Kidney tubule cell (primary cell): ENCODE results near the gene CHADL.

Experiments
- DNase-seq: peaks from one replicate; pipeline ENCODE4 v3.0.0-alpha.2; 2018; ENCODE audit warnings: low spot score

The CHADL gene

GRCh38 chr22:41256254-41257253 is 15.8 kb upstream of the CHADL start:
- DNase-seq, result peak; percentile 50

GRCh38 chr22:41254230-41254629 is 13.5 kb upstream of the CHADL start:
- no peak for DNase-seq

DNA sequence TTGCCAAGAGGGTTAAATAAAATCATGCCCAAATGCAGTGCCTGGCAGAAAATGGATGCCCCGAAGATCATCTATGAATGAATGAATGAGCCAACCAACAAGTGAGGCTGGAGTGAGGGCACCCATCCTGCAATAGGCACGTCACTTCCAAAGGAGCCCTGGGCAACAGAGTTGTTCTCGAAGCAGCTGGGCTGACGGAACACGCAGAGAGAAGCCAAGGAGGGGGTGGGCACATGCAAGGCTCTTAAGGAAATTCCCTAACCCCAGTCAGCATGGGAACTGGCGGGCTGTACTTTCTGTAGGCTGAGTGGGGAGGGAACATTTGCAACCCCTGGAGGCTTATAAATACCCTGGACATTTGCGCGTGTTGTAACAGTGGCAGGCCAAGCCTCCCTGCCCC is 11.6 kb upstream of the CHADL start:
- no peak for DNase-seq

DNA sequence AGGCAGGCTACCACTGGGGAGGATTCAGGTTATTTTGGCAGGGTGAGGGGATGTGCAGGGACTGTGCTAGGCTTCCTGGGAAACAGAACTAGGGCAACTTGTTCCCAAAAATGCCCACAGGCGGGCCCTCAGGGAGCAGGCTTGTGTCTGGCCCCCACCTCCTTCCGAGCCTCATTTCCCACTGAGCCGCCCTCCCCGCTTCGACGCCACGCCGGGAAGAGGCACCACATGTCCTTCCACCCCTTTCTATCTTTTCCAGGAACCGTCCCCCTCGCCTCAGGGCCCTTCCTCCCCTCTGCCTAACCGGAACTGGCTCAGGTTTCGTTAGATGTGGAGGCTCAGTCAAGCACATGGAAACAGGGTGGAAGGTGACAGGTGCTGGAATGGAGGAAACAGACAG is 9.4 kb upstream of the CHADL start:
- no peak for DNase-seq

DNA sequence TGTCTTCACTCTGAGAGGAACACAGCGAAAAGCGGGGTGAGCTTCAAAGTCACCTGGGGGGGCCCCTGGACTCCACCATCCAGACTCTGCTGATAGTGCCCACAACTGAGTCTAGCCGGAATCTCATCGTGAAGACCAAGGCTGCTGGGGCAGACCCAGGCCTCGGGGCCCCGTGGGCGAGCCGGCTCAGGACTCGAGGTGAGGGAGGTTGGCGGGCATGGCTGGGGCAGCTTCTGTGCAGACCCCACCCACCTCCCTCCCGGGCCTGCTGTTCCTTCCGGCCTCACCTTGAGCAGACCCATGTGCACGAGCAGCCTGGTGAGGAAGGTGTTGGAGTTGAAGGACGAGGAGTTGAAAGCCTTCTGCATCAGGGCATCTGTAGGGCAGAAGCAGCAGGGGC is 8.7 kb upstream of the CHADL start:
- DNase-seq, result no peak

GRCh38 chr22:41248758-41249157 is 8.0 kb upstream of the CHADL start:
- DNase-seq, result no peak

- no peak for DNase-seq
Observed at GRCh38 chr22:41248314-41248713, 7.6 kb upstream of the CHADL start.

- no peak for DNase-seq
Observed at GRCh38 chr22:41247703-41248102, 7.0 kb upstream of the CHADL start.

GRCh38 chr22:41245917-41246499 is 5.3 kb upstream of the CHADL start:
- no peak for DNase-seq

DNA sequence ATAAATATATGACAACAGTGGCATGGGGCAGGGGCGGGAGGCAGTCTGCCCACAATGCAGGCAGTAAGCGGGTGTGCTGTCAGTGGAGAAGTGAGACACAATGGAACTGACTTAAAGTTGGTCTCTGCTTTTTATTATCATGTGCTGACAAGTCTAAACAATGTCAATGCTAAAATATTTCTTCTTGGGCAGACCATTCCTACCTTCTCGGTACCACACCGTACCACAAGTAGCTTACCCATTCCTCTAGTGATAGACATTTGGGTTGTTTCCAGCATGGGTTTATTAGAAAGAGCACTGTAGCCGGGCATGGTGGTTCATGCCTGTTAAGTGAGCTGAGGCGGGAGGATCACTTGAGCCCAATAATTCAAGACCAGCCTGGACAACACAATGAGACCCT is 2.6 kb upstream of the CHADL start:
- DNase-seq, result no peak

DNA sequence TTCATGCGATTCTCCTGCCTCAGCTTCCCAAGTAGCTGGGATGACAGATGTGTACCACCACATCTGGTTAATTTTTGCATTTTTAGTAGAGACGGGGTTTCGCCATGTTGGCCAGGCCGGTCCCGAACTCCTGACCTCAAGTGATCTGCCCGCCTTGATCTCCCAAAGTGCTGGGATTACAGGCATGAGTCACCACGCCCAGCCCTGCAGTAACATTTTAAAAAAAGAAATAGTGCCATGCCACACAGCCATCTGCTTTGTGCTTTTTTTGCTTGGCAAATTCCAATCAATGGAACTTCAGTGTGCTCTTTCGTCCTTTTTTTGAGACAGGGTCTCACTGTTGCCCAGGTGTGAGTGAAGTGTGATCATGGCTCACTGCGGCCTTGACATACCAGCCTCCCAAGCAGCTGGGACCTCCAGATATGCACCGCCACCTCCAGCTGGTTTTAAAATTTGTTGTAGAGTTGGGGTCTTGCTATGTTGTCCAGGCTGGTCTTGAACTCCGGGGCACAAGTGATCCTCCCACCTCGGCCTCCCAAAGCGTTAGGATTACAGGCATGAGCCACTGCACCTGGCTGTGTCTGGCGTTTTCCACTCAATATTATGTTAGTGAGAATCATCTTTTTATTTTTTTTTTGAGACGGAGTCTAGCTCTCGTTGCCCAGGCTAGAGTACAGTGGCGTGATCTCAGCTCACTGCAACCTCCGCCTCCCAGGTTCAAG is 1.8 kb upstream of the CHADL start:
- no peak for DNase-seq

DNA sequence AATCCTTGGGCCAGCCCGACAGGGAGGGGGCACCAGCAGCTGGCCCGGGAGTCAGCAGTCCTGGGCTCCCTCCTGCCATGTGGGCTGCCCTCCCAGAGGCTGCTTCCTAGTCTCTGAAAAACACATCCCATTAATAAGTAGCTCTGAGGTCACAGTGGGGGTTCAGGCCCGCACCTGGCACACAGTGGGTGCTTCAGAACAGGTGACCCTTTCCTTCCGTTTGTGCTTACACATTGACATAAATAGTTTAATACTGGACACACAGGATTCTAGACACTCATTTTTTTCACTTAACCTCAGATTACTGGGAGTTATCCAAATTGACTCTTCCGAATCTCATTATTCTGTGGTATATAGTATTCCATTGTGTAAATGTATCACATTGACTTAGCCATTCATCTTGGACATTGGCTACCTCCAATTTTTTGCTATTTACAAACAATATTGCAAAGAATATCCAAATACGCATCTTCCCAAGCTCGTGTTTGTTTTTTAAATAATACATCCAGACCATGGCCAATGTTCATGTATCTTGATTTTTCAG is 474 bp upstream of the CHADL start:
- no peak for DNase-seq

GRCh38 chr22:41239443-41240128 is 1.1 kb downstream of the CHADL start:
- DNase-seq, result no peak

DNA sequence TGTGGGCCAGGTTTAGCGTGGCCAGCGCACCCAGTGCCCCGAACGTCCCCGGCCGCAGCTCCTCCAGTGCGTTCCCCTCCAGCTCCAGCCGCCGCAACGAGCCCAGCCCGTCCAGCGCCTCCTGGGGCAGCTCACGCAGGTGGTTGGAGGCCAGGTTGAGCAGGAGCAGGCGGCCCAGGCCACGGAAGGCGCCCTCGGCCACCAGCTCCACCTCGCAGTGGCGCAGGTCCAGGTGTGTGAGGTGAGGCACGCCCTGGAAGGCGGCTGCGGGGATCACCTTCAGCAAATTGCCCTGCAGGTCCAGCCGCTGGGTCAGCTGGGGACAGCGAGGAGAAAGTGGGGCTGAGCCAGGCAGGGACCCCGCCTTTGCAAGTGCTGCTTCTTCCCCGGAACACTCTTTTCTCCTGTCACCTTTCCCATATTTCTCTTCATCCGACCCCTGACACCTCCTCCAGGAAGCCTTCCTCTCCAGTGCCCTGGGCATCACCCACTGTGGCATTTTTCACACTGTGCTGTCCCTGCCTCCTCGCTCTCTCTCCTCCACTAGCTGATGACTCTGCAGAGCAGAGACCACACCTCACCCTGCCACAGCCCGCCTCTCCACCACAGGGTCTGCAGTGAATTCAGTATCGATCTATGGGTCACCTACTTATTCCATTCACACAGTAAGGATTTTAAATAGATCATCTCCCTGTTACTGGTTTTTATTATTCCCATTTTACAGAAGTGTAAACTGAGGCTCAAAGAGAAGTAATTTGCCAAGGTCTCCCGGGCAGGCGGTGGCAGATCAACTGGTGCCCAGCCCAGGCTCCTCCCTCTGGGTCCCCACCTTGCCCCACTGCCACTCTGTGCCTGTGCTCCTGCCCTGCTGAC is 1.9 kb downstream of the CHADL start:
- DNase-seq, result no peak

DNA sequence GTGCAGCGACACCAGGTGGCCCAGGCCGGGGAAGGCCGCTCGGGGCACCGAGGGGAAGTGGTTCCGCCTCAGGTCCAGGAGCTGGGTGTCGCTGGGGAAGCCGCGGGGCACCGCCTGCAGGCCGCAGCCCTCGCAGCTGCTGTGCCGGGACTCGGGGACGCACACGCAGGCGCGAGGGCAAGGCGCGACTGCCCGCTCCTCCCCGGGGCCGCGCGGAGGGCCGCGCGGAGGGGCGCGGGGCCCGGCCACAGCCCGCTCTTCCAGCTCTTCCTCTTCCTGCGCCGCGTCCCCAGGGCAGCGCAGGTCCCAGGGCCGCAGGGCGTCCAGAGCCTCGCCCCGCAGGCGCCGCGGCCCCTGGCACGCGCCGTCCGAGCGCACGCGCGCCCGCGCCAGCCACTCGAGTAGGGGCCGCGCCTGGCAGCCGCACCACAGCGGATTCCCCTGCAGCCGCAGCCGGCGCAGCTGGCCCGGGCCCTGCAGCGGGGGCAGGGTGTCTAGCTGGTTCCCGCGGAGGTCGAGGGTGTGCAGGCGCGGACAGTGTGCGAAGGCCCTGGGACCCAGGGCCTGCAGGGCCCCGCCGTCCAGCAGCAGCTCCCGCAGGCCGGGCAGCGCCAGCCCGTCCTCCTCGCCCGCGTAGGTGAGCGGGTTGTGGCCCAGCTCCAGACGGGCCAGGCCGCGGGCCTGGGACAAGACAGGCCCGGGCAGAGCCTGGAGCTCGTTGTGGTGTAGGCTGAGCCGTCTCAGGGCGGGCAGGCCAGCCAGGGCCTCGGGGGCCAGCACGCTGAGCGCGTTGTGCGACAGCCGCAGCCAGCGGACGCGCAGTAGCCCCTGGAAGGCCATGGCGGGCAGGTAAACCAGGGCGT is 2.8 kb downstream of the CHADL start:
- DNase-seq, result peak; percentile 84

- DNase-seq, result no peak
Observed at GRCh38 chr22:41237036-41237706, 3.6 kb downstream of the CHADL start.

DNA sequence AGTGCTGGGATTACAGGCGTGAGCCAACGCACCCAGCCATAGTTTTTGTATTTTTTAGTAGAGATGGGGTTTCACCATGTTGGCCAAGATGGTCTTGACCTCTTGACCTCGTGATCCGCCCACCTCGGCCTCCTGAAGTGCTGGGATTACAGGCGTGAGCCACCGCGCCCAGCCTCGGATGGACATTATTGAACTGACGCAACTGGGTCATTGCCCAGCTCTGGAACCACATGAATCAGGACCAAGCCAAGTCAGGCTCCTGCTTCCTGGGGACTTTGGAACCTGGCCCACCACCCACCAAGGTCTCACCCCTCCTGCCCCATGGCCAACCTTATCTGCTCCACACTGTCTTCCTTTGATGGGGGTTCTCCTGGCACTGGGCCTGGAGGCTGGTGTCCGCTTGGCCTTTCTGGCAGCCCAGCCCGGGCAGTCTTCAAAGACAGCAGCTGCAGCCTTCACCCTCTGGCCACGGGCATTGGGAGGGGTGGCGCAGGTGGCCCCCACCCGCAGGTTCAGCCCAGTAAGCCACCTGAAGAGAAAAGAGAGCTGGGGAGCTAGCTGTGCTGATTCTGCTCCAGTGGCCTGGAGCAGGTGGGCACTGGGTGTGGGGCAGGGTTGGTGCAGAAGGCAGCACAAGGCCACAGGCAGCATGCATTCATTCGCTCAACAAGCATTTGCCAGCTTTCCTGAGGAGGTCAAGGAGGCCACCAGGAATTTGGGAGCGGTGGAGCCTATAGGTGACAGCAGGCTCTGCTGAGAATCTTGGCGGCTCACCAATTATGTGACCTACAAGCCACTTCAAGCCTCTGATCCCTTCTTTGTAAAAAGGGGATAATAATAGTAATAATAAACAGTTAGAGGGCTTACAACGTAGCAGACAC is 5.7 kb downstream of the CHADL start:
- no peak for DNase-seq

- DNase-seq, result no peak
Observed at GRCh38 chr22:41231369-41231768, 9.4 kb downstream of the CHADL start.
